ENCODE measurements around the gene PLEKHG4. TPM values are rescaled to one million over a fixed set of nuclear protein-coding genes. Genes with fewer than 3 reads are reported as not detected.

Gene PLEKHG4
- total RNA-seq, 1 donor from 2014 or later = 9.5 TPM

DNA sequence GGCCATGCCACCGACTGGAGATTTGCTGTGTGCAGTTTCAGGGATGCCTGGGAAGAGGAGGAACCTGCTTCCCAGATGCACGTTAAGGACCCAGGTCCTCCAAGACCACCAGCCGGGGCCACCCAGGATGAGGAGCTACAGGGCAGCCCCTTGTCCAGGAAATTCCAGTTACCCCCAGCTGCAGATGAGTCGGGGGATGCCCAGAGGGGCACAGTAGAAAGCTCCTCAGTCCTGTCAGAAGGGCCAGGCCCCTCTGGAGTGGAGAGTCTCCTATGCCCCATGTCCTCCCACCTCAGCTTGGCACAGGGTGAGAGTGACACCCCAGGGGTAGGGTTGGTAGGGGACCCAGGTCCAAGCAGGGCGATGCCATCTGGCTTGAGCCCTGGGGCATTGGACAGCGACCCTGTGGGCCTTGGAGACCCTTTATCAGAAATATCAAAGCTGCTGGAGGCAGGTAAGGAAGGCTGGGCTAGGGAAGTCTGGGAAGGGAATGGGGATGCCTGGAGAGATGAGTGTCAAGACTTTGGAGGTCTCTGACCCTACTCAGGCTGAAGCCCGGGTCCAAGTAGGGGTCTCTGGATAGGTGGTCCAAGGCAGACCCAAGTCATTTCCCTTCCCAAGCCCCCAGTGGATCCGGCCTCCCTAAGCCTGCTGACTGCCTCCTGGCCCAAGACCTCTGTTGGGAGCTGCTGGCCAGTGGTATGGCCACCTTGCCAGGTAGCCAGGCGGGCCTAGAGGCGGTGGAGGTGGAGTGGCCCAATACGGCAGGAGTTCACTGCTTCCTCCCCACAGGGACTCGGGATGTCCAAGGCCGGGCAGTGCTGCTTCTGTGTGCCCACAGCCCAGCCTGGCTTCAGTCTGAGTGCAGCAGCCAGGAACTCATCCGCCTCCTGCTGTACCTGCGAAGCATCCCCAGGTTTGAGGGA lies 1.0 kb downstream of the PLEKHG4 start:
- no peaks in the 10 kb centered on the region for H3K9me3 Mint-ChIP-seq (ENCODE audit: unreplicated experiment)
- no peak overlapping the region for H3K27ac Mint-ChIP-seq (ENCODE audit: unreplicated experiment)
- peaks cover 7% of the 10 kb centered on the region for H3K4me1 Mint-ChIP-seq (ENCODE audit: unreplicated experiment)
- H3K27me3 Mint-ChIP-seq (ENCODE audit: unreplicated experiment) = peaks cover 10% of the 10 kb centered on the region
- H3K36me3 Mint-ChIP-seq (ENCODE audit: low read depth, unreplicated experiment) = peaks cover 21% of the 10 kb centered on the region
- TF ChIP-seq CTCF (IDR thresholded peaks at IDR 0.05; ENCODE audit: unreplicated experiment) = no peak
- no peak for DNase-seq (ENCODE audit: low spot score)
- no peak overlapping the region for H3K4me3 Mint-ChIP-seq (ENCODE audit: unreplicated experiment)

DNA sequence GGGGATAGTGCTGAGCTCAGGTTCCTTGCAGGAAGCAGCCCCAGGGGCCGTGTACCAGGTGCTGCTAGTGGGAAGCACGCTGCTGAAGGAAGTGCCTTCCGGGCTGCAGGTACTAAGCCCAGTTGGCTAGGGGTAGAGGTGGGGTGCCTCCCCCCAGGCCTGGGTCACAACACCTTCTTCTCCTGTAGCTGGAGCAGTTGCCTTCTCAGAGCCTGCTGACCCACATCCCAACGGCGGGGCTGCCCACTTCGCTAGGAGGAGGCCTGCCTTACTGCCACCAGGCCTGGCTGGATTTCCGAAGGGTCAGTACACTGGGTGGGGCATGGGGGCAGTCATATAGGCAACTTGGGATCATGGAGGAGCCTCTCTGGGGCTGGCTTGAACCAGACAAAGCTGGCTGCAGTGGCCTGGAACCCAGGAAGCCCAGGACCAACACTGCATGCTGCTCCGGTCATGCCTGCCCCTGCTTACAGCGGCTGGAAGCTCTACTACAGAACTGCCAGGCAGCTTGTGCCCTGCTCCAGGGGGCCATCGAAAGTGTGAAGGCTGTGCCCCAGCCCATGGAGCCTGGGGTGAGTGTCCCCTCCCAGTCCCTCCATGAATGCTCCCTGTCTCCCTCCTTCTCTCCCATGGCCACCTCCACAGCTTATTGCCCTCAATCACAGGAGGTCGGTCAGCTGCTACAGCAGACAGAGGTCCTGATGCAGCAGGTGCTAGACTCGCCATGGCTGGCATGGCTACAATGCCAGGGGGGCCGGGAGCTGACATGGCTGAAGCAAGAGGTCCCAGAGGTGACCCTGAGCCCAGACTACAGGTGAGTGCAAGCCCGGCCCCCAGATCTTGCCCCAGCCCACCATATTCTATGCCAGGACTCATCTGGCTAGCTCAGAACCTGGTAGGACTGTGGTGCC lies 2.5 kb downstream of the PLEKHG4 start:
- peaks cover 7% of the 10 kb centered on the region for H3K4me1 Mint-ChIP-seq (ENCODE audit: unreplicated experiment)
- H3K27me3 Mint-ChIP-seq (ENCODE audit: unreplicated experiment) = peaks cover 10% of the 10 kb centered on the region
- no peaks in the 10 kb centered on the region for H3K9me3 Mint-ChIP-seq (ENCODE audit: unreplicated experiment)

GRCh38 chr16:67282447-67282805 lies 3.1 kb downstream of the PLEKHG4 start:
- no peak for TF ChIP-seq CTCF (IDR thresholded peaks at IDR 0.05; ENCODE audit: unreplicated experiment)
- peak overlapping the region; percentile 1 for H3K27ac Mint-ChIP-seq (ENCODE audit: unreplicated experiment)
- H3K27me3 Mint-ChIP-seq (ENCODE audit: unreplicated experiment) = peaks cover 10% of the 10 kb centered on the region

More for the DNA sequence above, 2.5 kb downstream of the PLEKHG4 start:
- no peak for TF ChIP-seq CTCF (IDR thresholded peaks at IDR 0.05; ENCODE audit: unreplicated experiment)
- peaks cover 21% of the 10 kb centered on the region for H3K36me3 Mint-ChIP-seq (ENCODE audit: low read depth, unreplicated experiment)
- no peak overlapping the region for H3K27ac Mint-ChIP-seq (ENCODE audit: unreplicated experiment)
- H3K4me3 Mint-ChIP-seq (ENCODE audit: unreplicated experiment) = no peak overlapping the region
- no peak for DNase-seq (ENCODE audit: low spot score)

GRCh38 chr16:67283039-67283825 lies 3.9 kb downstream of the PLEKHG4 start:
- no peak for DNase-seq (ENCODE audit: low spot score)
- no peak for TF ChIP-seq CTCF (IDR thresholded peaks at IDR 0.05; ENCODE audit: unreplicated experiment)
- peaks cover 7% of the 10 kb centered on the region for H3K4me1 Mint-ChIP-seq (ENCODE audit: unreplicated experiment)
- H3K9me3 Mint-ChIP-seq (ENCODE audit: unreplicated experiment) = no peaks in the 10 kb centered on the region
- H3K27me3 Mint-ChIP-seq (ENCODE audit: unreplicated experiment) = peaks cover 10% of the 10 kb centered on the region
- H3K4me3 Mint-ChIP-seq (ENCODE audit: unreplicated experiment) = peak overlapping the region; percentile 53
- H3K36me3 Mint-ChIP-seq (ENCODE audit: low read depth, unreplicated experiment) = peaks cover 21% of the 10 kb centered on the region
- peak overlapping the region; percentile 1 for H3K27ac Mint-ChIP-seq (ENCODE audit: unreplicated experiment)

More at GRCh38 chr16:67282447-67282805, 3.1 kb downstream of the PLEKHG4 start:
- peaks cover 21% of the 10 kb centered on the region for H3K36me3 Mint-ChIP-seq (ENCODE audit: low read depth, unreplicated experiment)
- no peak overlapping the region for H3K4me3 Mint-ChIP-seq (ENCODE audit: unreplicated experiment)
- DNase-seq (ENCODE audit: low spot score) = no peak
- peaks cover 7% of the 10 kb centered on the region for H3K4me1 Mint-ChIP-seq (ENCODE audit: unreplicated experiment)
- no peaks in the 10 kb centered on the region for H3K9me3 Mint-ChIP-seq (ENCODE audit: unreplicated experiment)

Measured in endothelial cell (in vitro differentiated cells).